ENCODE results near the gene RBM20. TPM values are rescaled to one million over a fixed set of nuclear protein-coding genes. Genes with fewer than 3 reads are reported as not detected.

The RBM20 gene
- total and polyA plus RNA-seq, 2 experiments from 2014 or later = 0.05 to 0.17 TPM

DNA sequence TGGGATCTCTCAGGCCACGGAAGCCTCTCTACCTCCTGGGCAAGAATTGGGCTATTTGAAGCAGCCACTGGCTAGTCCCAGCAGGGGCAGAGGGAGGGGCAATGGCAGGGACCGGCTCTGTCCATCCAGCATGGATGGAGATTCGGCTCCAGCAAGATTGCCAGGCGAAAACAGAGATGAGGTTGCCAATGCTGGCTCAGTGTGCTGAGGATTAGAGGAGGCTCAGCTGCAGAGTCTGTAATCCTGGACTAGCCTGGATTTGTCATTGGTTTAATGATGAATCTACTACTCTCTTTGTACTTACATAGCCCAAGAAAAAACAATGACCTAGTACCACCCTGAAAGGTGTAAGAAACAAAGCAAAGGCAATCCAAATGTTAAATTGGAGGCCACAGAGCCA, 115.4 kb downstream of the RBM20 start:
- H3K36me3 Mint-ChIP-seq (ENCODE audit: low read depth) = no peaks in the 10 kb centered on the region
- DNase-seq (ENCODE audit: low spot score) = no peak
- no peak overlapping the region for H3K27ac Mint-ChIP-seq
- Histone ChIP-seq H3K4me3 (no peak overlapping the region), H3K27me3 (ENCODE audit: insufficient read depth) (no peaks in the 10 kb centered on the region), H3K4me1 (ENCODE audit: insufficient read depth) (peaks cover 4% of the 10 kb centered on the region; the same call in 1 of the 2 replicates), H4K20me1 (replicated peaks; ENCODE audit: insufficient read depth) (no peaks in the 10 kb centered on the region), H3K36me3 (ENCODE audit: insufficient read depth) (no peaks in the 10 kb centered on the region), H2AFZ (peak overlapping the region; percentile 69), H3F3A (replicated peaks; ENCODE audit: low read depth) (no peaks in the 10 kb centered on the region), H3K4me2 (no peak overlapping the region), H3K9me2 (ENCODE audit: insufficient read depth) (peaks cover 6% of the 10 kb centered on the region; the same call in 1 of the 2 replicates), H3K79me2 (replicated peaks; ENCODE audit: insufficient read depth) (no peaks in the 10 kb centered on the region), H3K27ac (ENCODE audit: low read depth) (no peak overlapping the region)
- peaks cover 3% of the 10 kb centered on the region for H3K27me3 Mint-ChIP-seq (ENCODE audit: insufficient read depth, low read depth, poor library complexity)
- H3K4me1 Mint-ChIP-seq = no peaks in the 10 kb centered on the region; the same call in 2 of the 3 replicates
- H3K4me3 Mint-ChIP-seq = no peak overlapping the region
- no peaks in the 10 kb centered on the region for H3K9me3 Mint-ChIP-seq
- ATAC-seq = no peak
- TF ChIP-seq, protein P1, sequence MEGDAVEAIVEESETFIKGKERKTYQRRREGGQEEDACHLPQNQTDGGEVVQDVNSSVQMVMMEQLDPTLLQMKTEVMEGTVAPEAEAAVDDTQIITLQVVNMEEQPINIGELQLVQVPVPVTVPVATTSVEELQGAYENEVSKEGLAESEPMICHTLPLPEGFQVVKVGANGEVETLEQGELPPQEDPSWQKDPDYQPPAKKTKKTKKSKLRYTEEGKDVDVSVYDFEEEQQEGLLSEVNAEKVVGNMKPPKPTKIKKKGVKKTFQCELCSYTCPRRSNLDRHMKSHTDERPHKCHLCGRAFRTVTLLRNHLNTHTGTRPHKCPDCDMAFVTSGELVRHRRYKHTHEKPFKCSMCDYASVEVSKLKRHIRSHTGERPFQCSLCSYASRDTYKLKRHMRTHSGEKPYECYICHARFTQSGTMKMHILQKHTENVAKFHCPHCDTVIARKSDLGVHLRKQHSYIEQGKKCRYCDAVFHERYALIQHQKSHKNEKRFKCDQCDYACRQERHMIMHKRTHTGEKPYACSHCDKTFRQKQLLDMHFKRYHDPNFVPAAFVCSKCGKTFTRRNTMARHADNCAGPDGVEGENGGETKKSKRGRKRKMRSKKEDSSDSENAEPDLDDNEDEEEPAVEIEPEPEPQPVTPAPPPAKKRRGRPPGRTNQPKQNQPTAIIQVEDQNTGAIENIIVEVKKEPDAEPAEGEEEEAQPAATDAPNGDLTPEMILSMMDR (conservative IDR thresholded peaks at IDR 0.05; ENCODE audit: low read depth in 2 of 2) = no peak
- TF ChIP-seq POLR2AphosphoS5 (IDR thresholded peaks at IDR 0.05; ENCODE audit: low read depth) (no peak), JUNB (IDR thresholded peaks at IDR 0.05; ENCODE audit: unreplicated experiment) (no peak), EZH2 (IDR thresholded peaks at IDR 0.05; ENCODE audit: low read depth, unreplicated experiment) (no peak), CREB1 (CRISPR knock-in tag; IDR thresholded peaks at IDR 0.05; ENCODE audit: low read depth) (no peak), STAT1 (IDR thresholded peaks at IDR 0.05; ENCODE audit: unreplicated experiment) (no peak), ZNF114 (CRISPR knock-in tag; IDR thresholded peaks at IDR 0.05) (no peak), NANOG (IDR thresholded peaks at IDR 0.05; ENCODE audit: borderline replicate concordance) (no peak), EZH2phosphoT487 (IDR thresholded peaks at IDR 0.05; ENCODE audit: unreplicated experiment) (no peak), ZNF331 (CRISPR knock-in tag; IDR thresholded peaks at IDR 0.05; ENCODE audit: low read depth) (no peak), ZNF462 (CRISPR knock-in tag; IDR thresholded peaks at IDR 0.05) (no peak), REST (IDR thresholded peaks at IDR 0.05; ENCODE audit: unreplicated experiment) (no peak)
- TF ChIP-seq, protein P2, sequence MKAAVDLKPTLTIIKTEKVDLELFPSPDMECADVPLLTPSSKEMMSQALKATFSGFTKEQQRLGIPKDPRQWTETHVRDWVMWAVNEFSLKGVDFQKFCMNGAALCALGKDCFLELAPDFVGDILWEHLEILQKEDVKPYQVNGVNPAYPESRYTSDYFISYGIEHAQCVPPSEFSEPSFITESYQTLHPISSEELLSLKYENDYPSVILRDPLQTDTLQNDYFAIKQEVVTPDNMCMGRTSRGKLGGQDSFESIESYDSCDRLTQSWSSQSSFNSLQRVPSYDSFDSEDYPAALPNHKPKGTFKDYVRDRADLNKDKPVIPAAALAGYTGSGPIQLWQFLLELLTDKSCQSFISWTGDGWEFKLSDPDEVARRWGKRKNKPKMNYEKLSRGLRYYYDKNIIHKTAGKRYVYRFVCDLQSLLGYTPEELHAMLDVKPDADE (IDR thresholded peaks at IDR 0.05) = no peak

All from GM23338 (cell line).